ENCODE measurements around the gene MEN1.

MEN1 gene

GRCh38 chr11:64831411-64831891, 21.1 kb upstream of the MEN1 start:
- no peak for DNase-seq (ENCODE audit: low read depth)
- no peak overlapping the region for H3K4me3 ChIP-seq (ENCODE audit: control insufficient read depth, low read depth, low read length)
- no peak for TF ChIP-seq CTCF (conservative IDR thresholded peaks at IDR 0.05; ENCODE audit: control insufficient read depth, insufficient read depth, low read depth, low read length)

- H3K4me3 ChIP-seq (ENCODE audit: control insufficient read depth, low read depth, low read length), result no peak overlapping the region
- no peak for DNase-seq (ENCODE audit: low read depth)
- TF ChIP-seq CTCF (conservative IDR thresholded peaks at IDR 0.05; ENCODE audit: control insufficient read depth, insufficient read depth, low read depth, low read length), result no peak
Measured at GRCh38 chr11:64829536-64830251, 19.3 kb upstream of the MEN1 start.

- H3K4me3 ChIP-seq (ENCODE audit: control insufficient read depth, low read depth, low read length), result no peak overlapping the region
- DNase-seq (ENCODE audit: low read depth), result no peak
Measured at GRCh38 chr11:64827451-64827839, 17.1 kb upstream of the MEN1 start.

GRCh38 chr11:64826578-64827450, 16.5 kb upstream of the MEN1 start:
- no peak for DNase-seq (ENCODE audit: low read depth)
- no peak for TF ChIP-seq CTCF (conservative IDR thresholded peaks at IDR 0.05; ENCODE audit: control insufficient read depth, insufficient read depth, low read depth, low read length)
- no peak overlapping the region for H3K4me3 ChIP-seq (ENCODE audit: control insufficient read depth, low read depth, low read length)

More at GRCh38 chr11:64827451-64827839, 17.1 kb upstream of the MEN1 start:
- no peak for TF ChIP-seq CTCF (conservative IDR thresholded peaks at IDR 0.05; ENCODE audit: control insufficient read depth, insufficient read depth, low read depth, low read length)

- H3K4me3 ChIP-seq (ENCODE audit: control insufficient read depth, low read depth, low read length), result no peak overlapping the region
- no peak for DNase-seq (ENCODE audit: low read depth)
- TF ChIP-seq CTCF (conservative IDR thresholded peaks at IDR 0.05; ENCODE audit: control insufficient read depth, insufficient read depth, low read depth, low read length), result no peak
Measured at GRCh38 chr11:64826062-64826461, 15.7 kb upstream of the MEN1 start.

GRCh38 chr11:64823568-64824119, 13.3 kb upstream of the MEN1 start:
- H3K4me3 ChIP-seq (ENCODE audit: control insufficient read depth, low read depth, low read length), result no peak overlapping the region
- DNase-seq (ENCODE audit: low read depth), result no peak
- no peak for TF ChIP-seq CTCF (conservative IDR thresholded peaks at IDR 0.05; ENCODE audit: control insufficient read depth, insufficient read depth, low read depth, low read length)
